GM12865 (cell line): ENCODE data around the gene ELOVL1.
"Not testable (repeated sequence)": the region's sequence is repeated elsewhere in the genome, so short reads cannot be mapped to it uniquely, and the experiment has no call there.

Experiments
- DNase-seq: peaks from one replicate; pipeline ENCODE4 v3.0.0; 2010; ENCODE audit warnings: low read depth
- H3K4me3 ChIP-seq: 2 replicates; pipeline ENCODE4 v1.5.1; 2011; ENCODE audit warnings: mild to moderate bottlenecking, low read depth, low read length, control low read depth
- TF ChIP-seq, protein P1 (sequence below): IDR thresholded peaks from 2 replicates; pipeline ENCODE4 v1.5.1; 2011; ENCODE audit warnings: low read length, control low read depth, low read depth, inconsistent platforms; ENCODE audit not compliant: insufficient read depth; ENCODE audit errors: missing control alignments

ELOVL1 gene

DNA sequence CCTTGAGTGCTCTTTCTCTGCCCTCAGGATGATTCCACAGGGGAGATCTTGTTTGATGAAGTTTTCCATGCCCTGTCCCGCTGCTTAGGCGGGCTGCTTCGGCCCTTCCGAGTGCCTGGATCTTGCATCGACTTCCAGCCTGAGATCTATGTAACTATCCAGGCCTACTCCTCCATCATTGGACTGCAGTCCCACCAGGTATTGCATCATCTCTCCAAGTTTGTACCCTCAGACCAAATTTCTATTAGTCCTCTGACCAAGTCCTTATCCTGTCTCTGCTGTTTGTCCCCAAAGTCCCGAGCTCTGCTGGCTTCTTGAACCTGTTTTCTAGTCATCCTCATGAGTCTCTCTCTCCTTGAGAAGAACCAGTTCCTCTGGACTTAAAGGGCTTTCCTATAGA is 36.5 kb upstream of the ELOVL1 start:
- no peak overlapping the region for H3K4me3 ChIP-seq
- no peak for DNase-seq
- TF ChIP-seq, protein P1, sequence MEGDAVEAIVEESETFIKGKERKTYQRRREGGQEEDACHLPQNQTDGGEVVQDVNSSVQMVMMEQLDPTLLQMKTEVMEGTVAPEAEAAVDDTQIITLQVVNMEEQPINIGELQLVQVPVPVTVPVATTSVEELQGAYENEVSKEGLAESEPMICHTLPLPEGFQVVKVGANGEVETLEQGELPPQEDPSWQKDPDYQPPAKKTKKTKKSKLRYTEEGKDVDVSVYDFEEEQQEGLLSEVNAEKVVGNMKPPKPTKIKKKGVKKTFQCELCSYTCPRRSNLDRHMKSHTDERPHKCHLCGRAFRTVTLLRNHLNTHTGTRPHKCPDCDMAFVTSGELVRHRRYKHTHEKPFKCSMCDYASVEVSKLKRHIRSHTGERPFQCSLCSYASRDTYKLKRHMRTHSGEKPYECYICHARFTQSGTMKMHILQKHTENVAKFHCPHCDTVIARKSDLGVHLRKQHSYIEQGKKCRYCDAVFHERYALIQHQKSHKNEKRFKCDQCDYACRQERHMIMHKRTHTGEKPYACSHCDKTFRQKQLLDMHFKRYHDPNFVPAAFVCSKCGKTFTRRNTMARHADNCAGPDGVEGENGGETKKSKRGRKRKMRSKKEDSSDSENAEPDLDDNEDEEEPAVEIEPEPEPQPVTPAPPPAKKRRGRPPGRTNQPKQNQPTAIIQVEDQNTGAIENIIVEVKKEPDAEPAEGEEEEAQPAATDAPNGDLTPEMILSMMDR, result no peak

DNA sequence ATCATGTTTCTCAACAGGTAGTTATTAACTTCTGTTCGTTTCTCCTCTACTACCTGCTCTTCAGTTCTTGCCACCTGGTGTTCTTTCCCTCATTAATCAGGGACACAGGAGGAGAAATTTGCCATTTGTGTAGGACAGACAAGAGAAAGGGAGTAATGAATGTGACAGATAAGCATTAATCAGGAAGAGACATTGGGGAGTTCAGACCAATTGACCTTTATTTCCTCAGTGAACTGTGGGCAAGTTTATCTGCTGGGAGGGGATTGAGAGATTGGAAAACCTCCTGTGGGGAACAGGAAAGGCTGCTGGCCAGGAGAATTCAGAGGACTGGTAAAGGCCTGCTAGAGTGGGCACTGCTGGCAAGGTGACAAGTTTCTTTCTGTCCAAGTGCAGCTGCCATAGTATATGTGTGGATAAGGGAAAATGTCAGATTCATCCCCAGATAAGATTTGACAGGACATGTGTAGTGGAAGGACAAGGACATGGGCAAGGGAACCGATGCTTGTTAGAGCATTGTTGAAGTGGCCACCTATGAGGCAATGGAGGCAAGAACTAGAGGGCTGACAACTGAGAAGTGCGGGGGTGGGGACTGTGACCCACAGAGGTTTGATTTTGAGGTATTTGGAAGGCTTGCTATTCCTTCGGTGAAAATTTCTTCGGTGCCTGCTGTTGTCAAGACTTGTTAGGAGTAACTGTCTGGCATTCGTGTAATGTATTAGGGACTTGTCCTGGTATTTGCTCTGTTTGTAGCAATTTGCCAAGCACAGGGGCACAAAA is 34.5 kb upstream of the ELOVL1 start:
- TF ChIP-seq, protein P1, result no peak
- no peak for DNase-seq
- H3K4me3 ChIP-seq, result no peak overlapping the region

DNA sequence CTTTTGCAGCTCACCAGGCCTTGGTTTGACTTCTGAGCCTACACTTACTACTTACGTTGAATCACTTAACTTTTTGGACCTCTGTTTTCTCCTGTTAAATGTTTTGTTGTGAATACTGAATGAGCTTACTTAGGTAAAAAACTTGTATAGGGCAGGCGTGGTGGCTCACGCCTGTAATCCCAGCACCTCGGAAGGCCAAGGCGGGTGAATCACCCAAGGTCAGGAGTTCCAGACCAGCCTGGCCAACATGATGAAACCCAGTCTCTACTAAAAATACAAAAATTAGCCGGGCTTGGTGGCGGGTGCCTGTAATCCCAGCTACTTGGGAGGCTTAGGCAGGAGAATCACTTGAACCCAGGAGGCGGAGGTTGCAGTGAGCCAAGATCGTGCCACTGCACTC is 32.6 kb upstream of the ELOVL1 start:
- not testable (repeated sequence) for H3K4me3 ChIP-seq, DNase-seq

DNA sequence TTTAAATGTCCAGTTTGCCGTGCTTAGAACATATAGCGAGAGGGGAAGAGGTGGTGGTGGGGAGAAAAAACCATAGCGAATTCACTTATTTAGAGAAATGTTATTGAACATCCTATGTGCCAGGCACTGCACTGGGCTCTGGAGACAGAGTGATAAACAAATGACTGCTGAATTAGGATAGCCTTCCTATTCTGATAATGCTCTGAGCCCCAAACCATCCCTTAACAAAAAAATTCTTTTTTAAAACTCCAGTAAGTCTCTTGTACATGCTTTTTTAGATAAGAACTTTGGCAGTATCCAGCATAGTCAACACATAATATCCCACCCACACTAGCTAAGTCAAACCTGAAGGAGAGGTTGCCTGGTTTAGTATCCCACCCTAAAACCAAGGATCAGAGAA is 30.4 kb upstream of the ELOVL1 start:
- H3K4me3 ChIP-seq, result no peak overlapping the region
- no peak for DNase-seq
- TF ChIP-seq, protein P1, result no peak

DNA sequence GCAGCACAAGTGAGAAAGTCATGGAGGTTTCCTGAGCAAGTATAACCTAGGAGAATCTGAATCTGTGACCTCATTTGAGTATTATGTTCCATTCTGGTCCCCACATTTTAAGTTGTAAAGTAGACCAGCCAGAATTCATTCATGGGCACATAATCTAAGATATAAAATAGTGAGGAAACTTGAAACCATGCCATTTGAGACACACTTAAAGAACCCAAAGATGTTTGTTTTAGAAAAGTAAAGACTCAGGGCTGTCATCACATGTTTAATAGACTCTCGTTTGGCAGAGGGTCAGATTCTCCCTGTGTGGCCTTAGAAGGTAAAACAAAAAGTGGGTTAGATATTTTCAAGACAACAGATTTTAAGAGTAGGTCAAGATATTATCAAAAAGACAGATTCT is 28.2 kb upstream of the ELOVL1 start:
- TF ChIP-seq, protein P1, result no peak
- H3K4me3 ChIP-seq, result no peak overlapping the region
- DNase-seq, result no peak

DNA sequence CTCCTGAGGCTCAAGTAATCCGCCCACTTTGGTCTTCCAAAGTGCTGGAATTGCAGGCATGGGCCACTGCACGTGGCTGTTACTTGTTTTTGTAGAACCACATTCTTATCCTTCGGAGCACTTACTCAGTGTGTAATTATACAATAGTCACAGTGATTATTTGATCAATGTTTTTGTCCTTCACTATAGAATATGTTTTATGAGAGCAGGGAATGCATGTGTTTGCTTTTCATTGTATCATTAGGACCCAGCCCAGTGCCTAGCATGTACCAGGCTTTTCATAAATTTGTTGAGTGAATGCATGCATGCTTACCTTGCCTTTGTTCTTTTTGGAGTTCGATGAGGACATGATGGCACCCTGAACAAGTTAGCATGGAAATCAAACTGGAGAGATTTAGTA is 27.7 kb upstream of the ELOVL1 start:
- no peak for DNase-seq
- TF ChIP-seq, protein P1, result no peak
- no peak overlapping the region for H3K4me3 ChIP-seq

DNA sequence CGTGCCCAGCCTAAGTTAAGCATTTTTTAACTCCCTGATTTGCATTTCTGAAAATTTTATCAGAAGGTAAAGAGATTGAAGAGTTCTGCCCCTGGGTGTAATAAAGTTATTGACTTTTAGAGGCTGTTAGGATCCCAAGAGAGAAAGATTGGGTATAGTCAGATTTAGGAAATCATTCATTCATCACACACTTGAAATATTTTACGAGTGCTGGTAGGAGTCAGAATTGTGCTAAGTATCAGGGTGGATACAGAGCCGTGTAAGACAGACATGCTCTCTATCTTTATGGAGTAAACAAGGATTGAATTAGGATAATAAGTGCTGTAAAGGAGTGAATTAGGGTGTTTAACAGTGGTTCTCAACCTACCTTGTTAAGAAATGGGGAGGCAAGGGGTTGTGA is 24.9 kb upstream of the ELOVL1 start:
- TF ChIP-seq, protein P1, result no peak
- no peak overlapping the region for H3K4me3 ChIP-seq
- no peak for DNase-seq
